D721Med (cell line): ENCODE results near the gene TGIF1.
"Not testable (repeated sequence)": the region's sequence is repeated elsewhere in the genome, so short reads cannot be mapped to it uniquely, and the experiment has no call there.

Experiments used
- DNase-seq: peaks from one replicate; pipeline ENCODE4 v3.0.0; 2011; ENCODE audit warnings: low spot score; ENCODE audit not compliant: insufficient read length
- FAIRE-seq: peaks from 2 replicates; lab custom pipeline; 2011; peaks lifted over from hg19 to GRCh38; lab: Jason Lieb, UNC
- CTCF ChIP-seq: IDR thresholded peaks from 2 replicates; pipeline ENCODE4 v1.5.1; 2012; ENCODE audit warnings: mild to moderate bottlenecking, control low read depth; ENCODE audit not compliant: insufficient read depth; ENCODE audit errors: missing control alignments

Gene TGIF1

GRCh38 chr18:3409811-3410210 lies 40.2 kb upstream of the TGIF1 start:
- FAIRE-seq = no peak
- no peak for TF ChIP-seq CTCF

GRCh38 chr18:3410273-3410672 lies 39.7 kb upstream of the TGIF1 start:
- FAIRE-seq = no peak

More at GRCh38 chr18:3409811-3410210, 40.2 kb upstream of the TGIF1 start:
- DNase-seq = no peak

GRCh38 chr18:3410876-3411275 lies 39.1 kb upstream of the TGIF1 start:
- FAIRE-seq = not testable (repeated sequence)

More at GRCh38 chr18:3410273-3410672, 39.7 kb upstream of the TGIF1 start:
- no peak for DNase-seq
- TF ChIP-seq CTCF = no peak

GRCh38 chr18:3411327-3411726 lies 38.6 kb upstream of the TGIF1 start:
- no peak for TF ChIP-seq CTCF
- FAIRE-seq (no peak), DNase-seq (no peak)

More at GRCh38 chr18:3410876-3411275, 39.1 kb upstream of the TGIF1 start:
- DNase-seq = not testable (repeated sequence)

- DNase-seq = no peak
- TF ChIP-seq CTCF = no peak
- FAIRE-seq = no peak
These were observed 38.1 kb upstream of the TGIF1 start for GRCh38 chr18:3411854-3412268.

GRCh38 chr18:3412528-3412927 lies 37.4 kb upstream of the TGIF1 start:
- not testable (repeated sequence) for DNase-seq, FAIRE-seq

GRCh38 chr18:3415110-3415509 lies 34.9 kb upstream of the TGIF1 start:
- no peak for DNase-seq
- FAIRE-seq = no peak
- TF ChIP-seq CTCF = no peak

- TF ChIP-seq CTCF = no peak
- DNase-seq = no peak
- no peak for FAIRE-seq
These were observed 31.9 kb upstream of the TGIF1 start for GRCh38 chr18:3418083-3418482.
